HCT116 (cell line): ENCODE measurements around the gene KCNN4. TPM values are rescaled to one million over a fixed set of nuclear protein-coding genes. Genes with fewer than 3 reads are reported as not detected.
A peak's percentile ranks its signal among the peaks of the same experiment; 100 is the strongest.

Experiments
- ATAC-seq: fragments of 200-7000 bp; cut with Tn5 transposase; 2 replicates; pipeline ENCODE4 v1.9.1; 2020; ENCODE audit warnings: mild to moderate bottlenecking, moderate library complexity
- BruUV-seq: library from RNA; stranded (reverse); fragments of 400-500 nt; replicated peaks from 2 replicates; lab custom pipeline; 2021; lab: Mats Ljungman, UMichigan
- CTCF ChIA-PET: fragments of 300-600 bp; sonication (Branson Sonifier 250); formaldehyde crosslinking; loops from one replicate; lab custom pipeline; 2021; ENCODE audit warnings: antibody characterized with exemption; lab: Charles Lee
- POLR2A ChIA-PET: fragments of 300-600, 350-600 bp; sonication (Branson Sonifier 250); formaldehyde crosslinking; loops from one replicate; lab custom pipeline; 2021; ENCODE audit warnings: antibody characterized with exemption; lab: Charles Lee
- RAD21 ChIA-PET, 2 experiments: fragments of 300-600 bp; sonication (Branson Sonifier 250); formaldehyde crosslinking; loops; one replicate each; lab custom pipeline; 2023; ENCODE audit warnings: low total read pairs in 2 of 2; ENCODE audit not compliant: uncharacterized antibody in 2 of 2, unreplicated experiment in 2 of 2, low non-redundant PET in 1 of 2; lab: Charles Lee
- DNase-seq: peaks from one replicate; pipeline ENCODE4 v3.0.0-alpha.2; 2010; ENCODE audit warnings: low read depth, low spot score
- H2AFZ ChIP-seq: fragments of 200-600 bp; shearing (Covaris generic), sonication (generic); 2 replicates; pipeline ENCODE4 v1.6.1; 2017; ENCODE audit warnings: low read depth, mixed run types, mixed read lengths, antibody characterized with exemption, low read length; ENCODE audit not compliant: poor library complexity, severe bottlenecking
- H3K27ac ChIP-seq: 2 replicates; pipeline ENCODE4 v1.5.1; 2012; ENCODE audit warnings: low read depth, low read length
- H3K27me3 ChIP-seq: fragments of 200-600 bp; sonication (generic); 2 replicates; pipeline ENCODE4 v1.6.1; 2016; ENCODE audit warnings: mixed run types, low read length, mixed read lengths; ENCODE audit not compliant: insufficient read depth
- H3K36me3 ChIP-seq, 2 experiments: fragments of 200-500 bp in 1 of 2; fragments of 200-600 bp in 1 of 2; sonication (Bioruptor generic) in 1 of 2; sonication (generic) in 1 of 2; 2 replicates each; pipeline versions ENCODE4 v1.5.1 to v1.6.1; 2014 to 2016; ENCODE audit warnings: low read length in 2 of 2, inconsistent platforms in 1 of 2, mixed read lengths in 1 of 2, mixed run types in 1 of 2; ENCODE audit not compliant: insufficient read depth in 2 of 2, control insufficient read depth in 1 of 2
- H3K4me1 ChIP-seq, 2 experiments: fragments of 200-600 bp in 1 of 2; sonication (generic) in 1 of 2; 2 replicates each; pipeline versions ENCODE4 v1.5.1 to v1.6.1; 2012 to 2017; ENCODE audit warnings: low read length in 2 of 2, inconsistent platforms in 1 of 2, mild to moderate bottlenecking in 1 of 2, mixed read lengths in 1 of 2, mixed run types in 1 of 2, moderate library complexity in 1 of 2; ENCODE audit not compliant: insufficient read depth in 2 of 2, control insufficient read depth in 1 of 2
- H3K4me2 ChIP-seq: fragments of 200-600 bp; sonication (generic); 2 replicates; pipeline ENCODE4 v1.6.1; 2017; ENCODE audit warnings: mixed run types, low read length, mixed read lengths
- H3K4me3 ChIP-seq, 2 experiments: fragments of 200-600 bp in 1 of 2; sonication (generic) in 1 of 2; replicated peaks in 1 of 2; 2 replicates each; pipeline ENCODE4 v1.5.1; 2011 to 2016; ENCODE audit warnings: low read length in 2 of 2, control low read depth in 1 of 2, low read depth in 1 of 2, mild to moderate bottlenecking in 1 of 2, mixed read lengths in 1 of 2, mixed run types in 1 of 2
- H3K79me2 ChIP-seq: fragments of 200-600 bp; sonication (generic); 2 replicates; pipeline ENCODE4 v1.6.1; 2017; ENCODE audit warnings: mild to moderate bottlenecking, mixed run types, low read length, moderate library complexity, mixed read lengths; ENCODE audit not compliant: insufficient read depth
- H3K9ac ChIP-seq: fragments of 200-600 bp; sonication (generic); 2 replicates; pipeline ENCODE4 v1.6.1; 2016; ENCODE audit warnings: low read length, mixed read lengths
- H3K9me2 ChIP-seq: fragments of 200-600 bp; sonication (generic), shearing (Covaris generic); 2 replicates; pipeline ENCODE4 v1.6.1; 2017; ENCODE audit warnings: mixed run types, mild to moderate bottlenecking, moderate library complexity; ENCODE audit not compliant: insufficient read depth
- H3K9me3 ChIP-seq, 2 experiments: fragments of 200-500 bp in 1 of 2; fragments of 200-600 bp in 1 of 2; sonication (Bioruptor generic) in 1 of 2; sonication (generic) in 1 of 2; 2 replicates each; pipeline ENCODE4 v1.6.1; 2014 to 2017; ENCODE audit warnings: low read length in 2 of 2, mixed read lengths in 2 of 2, inconsistent platforms in 1 of 2, low read depth in 1 of 2, mild to moderate bottlenecking in 1 of 2, mixed run types in 1 of 2, moderate library complexity in 1 of 2; ENCODE audit not compliant: control insufficient read depth in 1 of 2, insufficient read depth in 1 of 2
- H4K20me1 ChIP-seq: fragments of 200-600 bp; sonication (generic), shearing (Covaris generic); 2 replicates; pipeline ENCODE4 v1.6.1; 2017; ENCODE audit warnings: mixed run types, mild to moderate bottlenecking, moderate library complexity; ENCODE audit not compliant: insufficient read depth
- ATF3 ChIP-seq: IDR thresholded peaks from 2 replicates; pipeline ENCODE4 v1.6.1; 2012
- CBX3 ChIP-seq: IDR thresholded peaks from 2 replicates; pipeline ENCODE4 v1.6.1; 2012; ENCODE audit warnings: low read depth
- CEBPB ChIP-seq: IDR thresholded peaks from 2 replicates; pipeline ENCODE4 v1.6.1; 2012; ENCODE audit warnings: low read depth
- CTCF ChIP-seq, 3 experiments: fragments of 200-600 bp in 1 of 3; sonication (generic) in 1 of 3; IDR thresholded peaks in 2 of 3; conservative IDR thresholded peaks in 1 of 3; 2 replicates each; pipeline ENCODE4 v1.5.1; 2012 to 2017; ENCODE audit warnings: low read depth in 2 of 3, low read length in 2 of 3, antibody characterized with exemption in 1 of 3, borderline replicate concordance in 1 of 3, control low read depth in 1 of 3, mild to moderate bottlenecking in 1 of 3, mixed read lengths in 1 of 3, mixed run types in 1 of 3, moderate library complexity in 1 of 3; ENCODE audit not compliant: insufficient read depth in 1 of 3
- EGR1 ChIP-seq: IDR thresholded peaks from 2 replicates; pipeline ENCODE4 v1.6.1; 2012; ENCODE audit warnings: low read depth
- ELF1 ChIP-seq: IDR thresholded peaks from 2 replicates; pipeline ENCODE4 v1.6.1; 2012; ENCODE audit warnings: low read depth, borderline replicate concordance
- EZH2 ChIP-seq: fragments of 200-600 bp; sonication (generic); IDR thresholded peaks from 2 replicates; pipeline ENCODE4 v1.6.1; 2017; ENCODE audit warnings: antibody characterized with exemption, mixed run types
- EZH2phosphoT487 ChIP-seq: fragments of 200-600 bp; IDR thresholded peaks from 2 replicates; pipeline ENCODE4 v1.6.1; 2018; ENCODE audit warnings: antibody characterized with exemption, borderline replicate concordance
- FOSL1 ChIP-seq: IDR thresholded peaks from 2 replicates; pipeline ENCODE4 v1.6.1; 2012; ENCODE audit warnings: low read depth
- JUND ChIP-seq: IDR thresholded peaks from 2 replicates; pipeline ENCODE4 v1.6.1; 2012
- MAX ChIP-seq: IDR thresholded peaks from 2 replicates; pipeline ENCODE4 v1.6.1; 2012
- POLR2A ChIP-seq: IDR thresholded peaks from 2 replicates; pipeline ENCODE4 v1.7.0; 2011; ENCODE audit warnings: borderline replicate concordance; ENCODE audit not compliant: insufficient read depth, insufficient read length; ENCODE audit errors: extremely low read depth
- POLR2AphosphoS5 ChIP-seq: IDR thresholded peaks from 2 replicates; pipeline ENCODE4 v1.6.1; 2011; ENCODE audit warnings: mild to moderate bottlenecking, low read depth, low read length, moderate library complexity
- RAD21 ChIP-seq: IDR thresholded peaks from 2 replicates; pipeline ENCODE4 v1.6.1; 2012; ENCODE audit warnings: low read depth, mild to moderate bottlenecking
- REST ChIP-seq: IDR thresholded peaks from 2 replicates; pipeline ENCODE4 v1.6.1; 2012; ENCODE audit warnings: low read depth
- SIN3A ChIP-seq: IDR thresholded peaks from 2 replicates; pipeline ENCODE4 v1.6.1; 2012; ENCODE audit warnings: low read depth
- SP1 ChIP-seq: IDR thresholded peaks from 2 replicates; pipeline ENCODE4 v1.6.1; 2012; ENCODE audit warnings: low read depth
- SRF ChIP-seq: IDR thresholded peaks from 2 replicates; pipeline ENCODE4 v1.6.1; 2012; ENCODE audit warnings: low read depth
- TCF7L2 ChIP-seq: IDR thresholded peaks from 2 replicates; pipeline ENCODE4 v1.7.0; 2011; ENCODE audit warnings: borderline replicate concordance, inconsistent platforms; ENCODE audit not compliant: insufficient read depth, insufficient read length; ENCODE audit errors: extremely low read depth
- YY1 ChIP-seq: IDR thresholded peaks from 2 replicates; pipeline ENCODE4 v1.6.1; 2011; ENCODE audit warnings: low read length, low read depth, moderate library complexity, mild to moderate bottlenecking; ENCODE audit not compliant: insufficient replicate concordance; ENCODE audit errors: extremely low read depth
- ZFX ChIP-seq: fragments of 450-650 bp; IDR thresholded peaks from 2 replicates; pipeline ENCODE4 v1.6.1; 2017
- ZNF274 ChIP-seq: fragments of 200-500 bp; sonication (Bioruptor generic); IDR thresholded peaks from 2 replicates; pipeline ENCODE4 v1.6.1; 2014; ENCODE audit warnings: mild to moderate bottlenecking, low read depth, low read length, inconsistent platforms
- intact Hi-C: fragments of 100-400 bp; cut with micrococcal nuclease; formaldehyde crosslinking; loops from 2 replicates; pipeline ENCODE4 v1.10.0; 2022
- total RNA-seq: library from RNA; stranded (reverse); gene quantifications from one replicate; pipeline ENCODE4 v1.2.1, GENCODE V29; 2021; ENCODE audit not compliant: unreplicated experiment

The KCNN4 gene
- total RNA-seq, 1 experiment from 2014 or later = 72.9 TPM

- peak; percentile 96 for ATAC-seq
- POLR2A ChIA-PET = no interaction called here
- TF ChIP-seq EGR1 (peak; percentile 70; the same call in 1 of the 2 replicates), JUND (peak; percentile 74), EZH2 (no peak), SP1 (peak; percentile 67), ATF3 (no peak), POLR2AphosphoS5 (peak; percentile 80), MAX (peak; percentile 90), POLR2A (peak; percentile 59), CBX3 (peak; percentile 83; the same call in 1 of the 2 replicates), SRF (no peak), FOSL1 (peak; percentile 71), SIN3A (peak; percentile 85; the same call in 1 of the 2 replicates), CTCF (IDR thresholded peaks at IDR 0.05 in 2 of 3, conservative IDR thresholded peaks at IDR 0.05 in 1 of 3; ENCODE audit: borderline replicate concordance in 1 of 3, insufficient read depth in 1 of 3, low read depth in 2 of 3, low read length in 2 of 3) (no peak), ELF1 (no peak), REST (no peak), YY1 (no peak), RAD21 (no peak), ZNF274 (no peak), ZFX (no peak), TCF7L2 (no peak), EZH2phosphoT487 (no peak), CEBPB (no peak)
Measured at GRCh38 chr19:43798546-43799409, 18.0 kb upstream of the KCNN4 start.

More at GRCh38 chr19:43798546-43799409, 18.0 kb upstream of the KCNN4 start:
- peaks cover 18 to 30% of the 10 kb centered on the region in 2 experiments for H3K4me1 ChIP-seq
- H3K9ac ChIP-seq = peak overlapping the region; percentile 80
- H3K27me3 ChIP-seq = no peaks in the 10 kb centered on the region
- intact Hi-C loops = no loop called here
- RAD21 ChIA-PET = interaction anchor here in 1 of 2 experiments (0.6 kb wide), 1 partner anchor 21 kb away, joined by 7 read pairs; no protein-coding TSS in a partner anchor
- peak overlapping the region; percentile 58 to 91 for H3K4me3 ChIP-seq
- peak overlapping the region; percentile 79 for H3K27ac ChIP-seq
- H3K4me2 ChIP-seq = peak overlapping the region; percentile 100
- CTCF ChIA-PET = interaction anchor here (1.5 kb wide), 1 partner anchor 11 kb away, joined by 8 read pairs; no protein-coding TSS in a partner anchor
- peaks cover 0 to 11% of the 10 kb centered on the region in 2 experiments; a peak in 1 of 4 replicates for H3K9me3 ChIP-seq
- no TSS peak for BruUV-seq
- H3K79me2 ChIP-seq = no peaks in the 10 kb centered on the region
- no peaks in the 10 kb centered on the region for H4K20me1 ChIP-seq
- no peaks in the 10 kb centered on the region for H3K9me2 ChIP-seq
- DNase-seq = peak; percentile 70
- H2AFZ ChIP-seq = peak overlapping the region; percentile 82
- peaks cover 0 to 9% of the 10 kb centered on the region in 2 experiments; a peak in 1 of 4 replicates for H3K36me3 ChIP-seq
